H1 (cell line): ENCODE data around the gene PEX14. TPM values are rescaled to one million over a fixed set of nuclear protein-coding genes. Genes with fewer than 3 reads are reported as not detected.

Experiments used
- CTCF ChIA-PET: fragments of 300-600 bp; sonication (Branson Sonifier 250); formaldehyde crosslinking; loops from one replicate; lab custom pipeline; 2021; ENCODE audit not compliant: partially characterized antibody; lab: Charles Lee
- POLR2A ChIA-PET: fragments of 300-600 bp; sonication (Branson Sonifier 250); formaldehyde crosslinking; loops from one replicate; lab custom pipeline; 2021; ENCODE audit warnings: inconsistent platforms; ENCODE audit not compliant: partially characterized antibody; lab: Charles Lee
- DNase-seq, 2 experiments: peaks; one replicate each; pipeline versions ENCODE4 v3.0.0 to v3.0.0-alpha.2; 2010 to 2022; ENCODE audit warnings: low spot score in 2 of 2, low read depth in 1 of 2, mixed read lengths in 1 of 2
- FAIRE-seq: peaks from 2 replicates; lab custom pipeline; 2011; peaks lifted over from hg19 to GRCh38; lab: Jason Lieb, UNC
- H2AFZ ChIP-seq: 2 replicates; pipeline ENCODE4 v1.8.1; 2012; ENCODE audit warnings: low read length, inconsistent platforms
- H2AK5ac ChIP-seq: 2 replicates; pipeline ENCODE4 v1.6.1; 2013; ENCODE audit warnings: low read depth, low read length
- H2BK120ac ChIP-seq: replicated peaks from 2 replicates; pipeline ENCODE3; 2013; ENCODE audit warnings: low read depth, low read length, inconsistent platforms
- H2BK12ac ChIP-seq: 2 replicates; pipeline ENCODE4 v1.6.1; 2013; ENCODE audit warnings: low read depth, low read length
- H2BK15ac ChIP-seq: 2 replicates; pipeline ENCODE4 v1.6.1; 2013; ENCODE audit warnings: low read length
- H2BK20ac ChIP-seq: 2 replicates; pipeline ENCODE4 v1.6.1; 2013; ENCODE audit warnings: low read length
- H2BK5ac ChIP-seq: 2 replicates; pipeline ENCODE4 v1.6.1; 2013; ENCODE audit warnings: low read depth, low read length
- H3K14ac ChIP-seq: 2 replicates; pipeline ENCODE4 v1.6.1; 2013; ENCODE audit warnings: inconsistent platforms; ENCODE audit not compliant: insufficient read length
- H3K18ac ChIP-seq: 2 replicates; pipeline ENCODE4 v1.6.1; 2013; ENCODE audit warnings: low read length; ENCODE audit errors: extremely low read depth
- H3K23ac ChIP-seq: 2 replicates; pipeline ENCODE4 v1.6.1; 2013; ENCODE audit warnings: inconsistent platforms; ENCODE audit not compliant: insufficient read length
- H3K23me2 ChIP-seq: 2 replicates; pipeline ENCODE4 v1.6.1; 2013; ENCODE audit warnings: low read depth, low read length
- H3K27ac ChIP-seq: 2 replicates; pipeline ENCODE4 v1.6.1; 2011; ENCODE audit warnings: low read depth, low read length, inconsistent platforms
- H3K27me3 ChIP-seq, 4 experiments: replicated peaks in 1 of 4; 1 replicate in 1 of 4; 2 replicates in 3 of 4; pipeline versions ENCODE4 v1.6.1 to v1.8.1; 2011 to 2013; ENCODE audit warnings: low read length in 3 of 4, mild to moderate bottlenecking in 3 of 4, inconsistent platforms in 2 of 4, mixed read lengths in 2 of 4, moderate library complexity in 1 of 4; ENCODE audit not compliant: control insufficient read depth in 3 of 4, insufficient read depth in 3 of 4; ENCODE audit errors: extremely low read depth in 1 of 4
- H3K36me3 ChIP-seq, 4 experiments: 2 replicates each; pipeline versions ENCODE4 v1.6.1 to v1.8.1; 2011 to 2013; ENCODE audit warnings: mild to moderate bottlenecking in 4 of 4, low read length in 3 of 4, moderate library complexity in 2 of 4, control low read depth in 1 of 4, inconsistent platforms in 1 of 4; ENCODE audit not compliant: insufficient read depth in 4 of 4, control insufficient read depth in 2 of 4
- H3K4ac ChIP-seq: replicated peaks from 2 replicates; pipeline ENCODE3; 2013; ENCODE audit warnings: low read length, low read depth, mixed read lengths, inconsistent platforms; ENCODE audit not compliant: insufficient read length
- H3K4me1 ChIP-seq, 4 experiments: replicated peaks in 1 of 4; 1 replicate in 1 of 4; 2 replicates in 3 of 4; pipeline versions ENCODE4 v1.6.1 to v1.8.1; 2011 to 2013; ENCODE audit warnings: low read length in 3 of 4, inconsistent platforms in 2 of 4, mixed read lengths in 1 of 4; ENCODE audit not compliant: insufficient read depth in 4 of 4, control insufficient read depth in 3 of 4
- H3K4me2 ChIP-seq, 2 experiments: 2 replicates each; pipeline versions ENCODE4 v1.6.1 to v1.8.1; 2011 to 2013; ENCODE audit warnings: low read depth in 2 of 2, low read length in 2 of 2, control low read depth in 1 of 2, inconsistent platforms in 1 of 2, mild to moderate bottlenecking in 1 of 2; ENCODE audit not compliant: insufficient read depth in 1 of 2
- H3K4me3 ChIP-seq, 4 experiments: fragments of 200-600, 300-600 bp in 1 of 4; sonication (generic), shearing (Covaris generic), sonication (Bioruptor Twin) in 1 of 4; 2 replicates each; pipeline versions ENCODE4 v1.5.1 to v1.8.1; 2011 to 2016; ENCODE audit warnings: low read length in 4 of 4, low read depth in 3 of 4, control low read depth in 2 of 4, inconsistent platforms in 2 of 4, mild to moderate bottlenecking in 2 of 4, mixed read lengths in 1 of 4, moderate library complexity in 1 of 4; ENCODE audit not compliant: insufficient read depth in 2 of 4; ENCODE audit errors: extremely low read depth in 1 of 4
- H3K56ac ChIP-seq: replicated peaks from 2 replicates; pipeline ENCODE3; 2013; ENCODE audit warnings: low read depth, mild to moderate bottlenecking, mixed read lengths, low read length, inconsistent platforms; ENCODE audit not compliant: insufficient read length
- H3K79me1 ChIP-seq: 2 replicates; pipeline ENCODE4 v1.6.1; 2013; ENCODE audit warnings: low read depth, low read length, control low read depth
- H3K79me2 ChIP-seq, 2 experiments: 2 replicates each; pipeline versions ENCODE4 v1.6.1 to v1.8.1; 2012 to 2013; ENCODE audit warnings: low read length in 2 of 2, mild to moderate bottlenecking in 2 of 2, inconsistent platforms in 1 of 2; ENCODE audit not compliant: insufficient read depth in 2 of 2, control insufficient read depth in 1 of 2
- H3K9ac ChIP-seq, 4 experiments: replicated peaks in 1 of 4; 1 replicate in 1 of 4; 2 replicates in 3 of 4; pipeline versions ENCODE4 v1.6.1 to v1.8.1; 2011 to 2013; ENCODE audit warnings: low read depth in 3 of 4, low read length in 3 of 4, control low read depth in 2 of 4, mild to moderate bottlenecking in 2 of 4, moderate library complexity in 2 of 4, inconsistent platforms in 1 of 4; ENCODE audit errors: extremely low read depth in 1 of 4
- H3K9me3 ChIP-seq, 2 experiments: 2 replicates each; pipeline versions ENCODE4 v1.6.1 to v1.8.1; 2012 to 2013; ENCODE audit warnings: mild to moderate bottlenecking in 2 of 2, moderate library complexity in 2 of 2, control low read depth in 1 of 2, inconsistent platforms in 1 of 2, low read depth in 1 of 2, low read length in 1 of 2, mixed read lengths in 1 of 2; ENCODE audit not compliant: insufficient read depth in 2 of 2
- H4K20me1 ChIP-seq, 2 experiments: replicated peaks in 1 of 2; 2 replicates each; pipeline versions ENCODE3 to v1.8.1; 2011 to 2013; ENCODE audit warnings: inconsistent platforms in 2 of 2, low read length in 2 of 2, mild to moderate bottlenecking in 1 of 2; ENCODE audit not compliant: insufficient read depth in 2 of 2, control insufficient read depth in 1 of 2
- H4K5ac ChIP-seq: 2 replicates; pipeline ENCODE4 v1.6.1; 2013; ENCODE audit warnings: low read length, low read depth, mixed read lengths, inconsistent platforms; ENCODE audit not compliant: insufficient read length
- H4K8ac ChIP-seq: 2 replicates; pipeline ENCODE4 v1.8.0; 2013; ENCODE audit warnings: mild to moderate bottlenecking, moderate library complexity, low read length, inconsistent platforms; ENCODE audit not compliant: insufficient read depth; ENCODE audit errors: extremely low read depth
- H4K91ac ChIP-seq: replicated peaks from 2 replicates; pipeline ENCODE3; 2013; ENCODE audit warnings: low read length, mixed read lengths, inconsistent platforms; ENCODE audit not compliant: insufficient read length
- CEBPB ChIP-seq: IDR thresholded peaks from 2 replicates; pipeline ENCODE4 v1.6.1; 2012; ENCODE audit warnings: low read depth, low read length
- GTF2F1 ChIP-seq: IDR thresholded peaks from 2 replicates; pipeline ENCODE4 v1.6.1; 2012; ENCODE audit warnings: low read depth, low read length, improper control_type of control experiment, borderline replicate concordance
- JUND ChIP-seq: IDR thresholded peaks from 2 replicates; pipeline ENCODE4 v1.6.1; 2011; ENCODE audit warnings: mild to moderate bottlenecking, improper control_type of control experiment, low read length
- KDM1A ChIP-seq: fragments of 200-600, 300-600 bp; sonication (generic); IDR thresholded peaks from 2 replicates; pipeline ENCODE4 v1.7.1; 2016; ENCODE audit warnings: mild to moderate bottlenecking, low read length, borderline replicate concordance
- RFX5 ChIP-seq: IDR thresholded peaks from 2 replicates; pipeline ENCODE4 v1.6.1; 2011; ENCODE audit warnings: low read depth, low read length, improper control_type of control experiment, borderline replicate concordance
- SAP30 ChIP-seq: fragments of 300-600 bp; sonication (generic); IDR thresholded peaks from 2 replicates; pipeline ENCODE4 v1.7.1; 2012; ENCODE audit warnings: low read length, moderate library complexity, mild to moderate bottlenecking, inconsistent platforms; ENCODE audit not compliant: insufficient read depth, insufficient replicate concordance
- SIX5 ChIP-seq: IDR thresholded peaks from 2 replicates; pipeline ENCODE4 v1.6.1; 2011; ENCODE audit warnings: mild to moderate bottlenecking, low read depth, low read length
- WGBS, 2 experiments: shearing (Covaris generic) in 1 of 2; methylation state at CpG; one replicate each; pipeline versions ENCODE4 v1.1.6 to v1.1.7; 2013 to 2015; ENCODE audit warnings: low lambda C conversion rate in 2 of 2, mixed read lengths in 2 of 2, inconsistent platforms in 1 of 2, low coverage in 1 of 2, missing lambda C conversion rate in 1 of 2; ENCODE audit not compliant: insufficient replicate concordance in 2 of 2, insufficient coverage in 1 of 2, insufficient read length in 1 of 2; ENCODE audit errors: extremely low coverage in 1 of 2, missing lambda C conversion rate in 1 of 2; 5-methylcytosine and 5-hydroxymethylcytosine counted together
- polyA plus RNA-seq, 7 experiments: library from polyadenylated mRNA; depleted of rRNA in 3 of 7; stranded (reverse) in 5 of 7; unstranded in 2 of 7; fragments of >200 nt in 5 of 7; fragments of 200-250 nt in 2 of 7; gene quantifications; 1 replicate in 5 of 7; 2 replicates in 1 of 7; 4 replicates in 1 of 7; pipeline versions ENCODE4 v1.2.1 to v1.2.3, GENCODE V29; 2011 to 2013; ENCODE audit warnings: missing spikeins in 2 of 7, mixed read lengths in 2 of 7
- total RNA-seq: library from RNA; stranded (reverse); fragmentation: NEBNext Ultra II Directional; extraction: Animal tissue kit (Norgen Biotek cat#: 25700); gene quantifications from 2 replicates; pipeline ENCODE4 v1.2.1, GENCODE V29; 2021
- TF ChIP-seq, protein P1 (sequence below): IDR thresholded peaks from 2 replicates; pipeline ENCODE4 v1.6.1; 2012; ENCODE audit warnings: low read length, inconsistent platforms

Gene PEX14
- total and polyA plus RNA-seq, 2 of the 8 experiments (the other 6 are each of a cell fraction or from before 2014, with no cell fraction given), result 13.0 to 19.8 TPM

DNA sequence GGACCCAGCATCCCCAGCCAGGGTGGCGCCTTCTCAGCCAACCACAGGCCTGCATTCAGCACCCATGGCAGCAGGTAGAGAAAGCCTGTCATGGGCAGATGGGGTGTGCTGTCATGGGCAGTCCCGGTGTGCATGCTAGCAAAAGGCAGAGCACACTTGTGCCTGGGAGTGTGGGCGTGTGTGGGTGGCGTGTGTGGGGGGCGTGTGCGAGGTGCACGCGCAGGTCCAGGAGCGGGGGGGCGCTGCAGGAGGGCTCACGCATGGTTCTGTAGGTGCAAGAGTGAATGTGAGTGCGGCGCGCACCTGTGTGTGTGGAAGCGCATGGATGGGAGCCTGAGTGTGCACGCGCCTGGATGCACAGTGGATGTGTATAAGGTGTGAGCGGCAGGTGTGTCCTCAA lies 184.5 kb downstream of the PEX14 start:
- Histone ChIP-seq H3K79me1 (no peaks in the 10 kb centered on the region; the same call in 1 of the 2 replicates), H3K56ac (no peak overlapping the region), H3K23me2 (peaks cover 12% of the 10 kb centered on the region), H2AFZ (no peak overlapping the region), H3K23ac (no peak overlapping the region), H3K79me2 (no peaks in the 10 kb centered on the region), H3K4me1 (peaks cover 0 to 11% (median 6%) of the 10 kb centered on the region in 4 experiments; a peak in 4 of 7 replicates), H3K4me2 (no peak overlapping the region), H4K8ac (no peak overlapping the region), H3K9me3 (no peaks in the 10 kb centered on the region), H4K5ac (no peak overlapping the region), H3K27ac (no peak overlapping the region), H4K20me1 (peaks cover 0 to 15% of the 10 kb centered on the region in 2 experiments), H2AK5ac (no peak overlapping the region), H2BK15ac (no peak overlapping the region), H3K27me3 (peaks cover 0 to 2% (median 0%) of the 10 kb centered on the region in 4 experiments; a peak in 1 of 7 replicates), H2BK120ac (no peak overlapping the region), H2BK5ac (no peak overlapping the region), H3K9ac (no peak overlapping the region), H3K4me3 (no peak overlapping the region), H3K14ac (no peak overlapping the region), H3K18ac (no peak overlapping the region), H2BK20ac (no peak overlapping the region), H4K91ac (no peak overlapping the region), H2BK12ac (no peak overlapping the region), H3K36me3 (peaks cover 0 to 3% (median 1%) of the 10 kb centered on the region in 4 experiments; a peak in 5 of 8 replicates), H3K4ac (no peak overlapping the region)
- ChIA-PET POLR2A (no interaction called here), CTCF (no interaction called here)
- DNase-seq (no peak), FAIRE-seq (no peak)
- 93% methylated on average over 18 of the region's 18 CpGs; no CpG with 5 or more reads in 1 of the 2 experiments for WGBS, 2 experiments
- TF ChIP-seq RFX5, result no peak
- no peak for TF ChIP-seq SIX5
- TF ChIP-seq GTF2F1, result no peak
- TF ChIP-seq KDM1A, result no peak
- TF ChIP-seq, protein P1, sequence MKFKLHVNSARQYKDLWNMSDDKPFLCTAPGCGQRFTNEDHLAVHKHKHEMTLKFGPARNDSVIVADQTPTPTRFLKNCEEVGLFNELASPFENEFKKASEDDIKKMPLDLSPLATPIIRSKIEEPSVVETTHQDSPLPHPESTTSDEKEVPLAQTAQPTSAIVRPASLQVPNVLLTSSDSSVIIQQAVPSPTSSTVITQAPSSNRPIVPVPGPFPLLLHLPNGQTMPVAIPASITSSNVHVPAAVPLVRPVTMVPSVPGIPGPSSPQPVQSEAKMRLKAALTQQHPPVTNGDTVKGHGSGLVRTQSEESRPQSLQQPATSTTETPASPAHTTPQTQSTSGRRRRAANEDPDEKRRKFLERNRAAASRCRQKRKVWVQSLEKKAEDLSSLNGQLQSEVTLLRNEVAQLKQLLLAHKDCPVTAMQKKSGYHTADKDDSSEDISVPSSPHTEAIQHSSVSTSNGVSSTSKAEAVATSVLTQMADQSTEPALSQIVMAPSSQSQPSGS, result no peak
- TF ChIP-seq JUND, result no peak
- TF ChIP-seq CEBPB, result no peak
- no peak for TF ChIP-seq SAP30
